GM19468 (cell line): ENCODE measurements around the gene MED31.
A peak's percentile ranks its signal among the peaks of the same experiment; 100 is the strongest.
"Not testable (repeated sequence)": the region's sequence is repeated elsewhere in the genome, so short reads cannot be mapped to it uniquely, and the experiment has no call there.

Experiments used
- ATAC-seq: cut with Tn5 transposase; IDR thresholded peaks from one replicate; pipeline ENCODE4 v1.9.1; 2021; ENCODE audit warnings: mild to moderate bottlenecking, moderate library complexity, moderate number of reproducible peaks; ENCODE audit not compliant: unreplicated experiment; ENCODE audit errors: extremely low read depth

Gene MED31

DNA sequence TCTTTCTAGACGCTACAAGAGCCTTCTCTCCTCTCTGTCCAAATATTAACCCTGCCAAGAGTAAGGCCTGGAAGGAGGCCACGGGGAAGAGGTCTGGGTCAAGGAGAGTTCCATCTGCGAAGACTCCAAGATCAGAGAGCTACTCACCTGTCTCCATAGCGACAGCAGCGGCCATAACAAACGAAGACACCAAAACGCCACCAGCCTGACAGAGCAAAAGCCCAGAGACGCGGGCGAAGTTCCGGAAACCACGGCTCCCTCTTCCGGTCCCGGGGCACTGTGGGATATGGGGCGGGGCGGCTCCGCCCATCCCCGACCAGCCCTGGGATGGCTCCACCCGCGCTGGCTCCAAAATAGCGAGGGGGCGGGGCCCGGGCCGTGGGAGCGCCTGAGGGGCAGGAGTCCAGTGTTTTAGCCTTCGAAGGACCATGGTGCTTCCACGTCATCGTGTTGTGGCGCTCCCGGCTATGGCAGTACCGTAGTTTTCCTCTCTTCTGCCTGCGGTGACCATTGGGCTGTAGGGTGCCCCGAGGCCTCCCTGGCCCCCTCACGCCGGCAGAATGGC lies at the start of gene MED31, which contains the start of gene C17orf100:
Gene MED31 (minus strand): TSS at position 252 of the 565 bp plus-strand sequence. CDS start 77 bp downstream, at position 175.
Gene C17orf100 (plus strand): TSS at position 409 of the 565 bp plus-strand sequence. CDS start 152 bp downstream, at position 561.
- ATAC-seq, result peak; percentile 78

DNA sequence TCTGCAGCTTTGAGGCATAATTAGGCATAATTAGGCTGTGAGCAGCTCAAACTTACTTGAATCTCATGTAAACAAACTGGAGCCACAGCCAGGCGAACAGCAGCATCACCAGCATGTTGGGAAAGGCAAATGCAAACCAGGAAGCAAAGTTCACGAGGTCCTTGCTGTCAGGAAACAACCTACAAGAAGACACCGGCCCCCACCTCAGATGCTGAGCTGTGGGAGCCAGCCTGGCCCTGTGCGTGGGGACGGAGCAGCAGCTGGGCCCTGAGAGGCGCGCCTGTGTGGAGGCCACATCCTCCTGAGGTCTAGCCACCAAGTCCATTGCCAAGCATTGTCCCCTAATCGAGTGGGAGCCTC lies 49.5 kb upstream of the MED31 start:
- ATAC-seq, result no peak

DNA sequence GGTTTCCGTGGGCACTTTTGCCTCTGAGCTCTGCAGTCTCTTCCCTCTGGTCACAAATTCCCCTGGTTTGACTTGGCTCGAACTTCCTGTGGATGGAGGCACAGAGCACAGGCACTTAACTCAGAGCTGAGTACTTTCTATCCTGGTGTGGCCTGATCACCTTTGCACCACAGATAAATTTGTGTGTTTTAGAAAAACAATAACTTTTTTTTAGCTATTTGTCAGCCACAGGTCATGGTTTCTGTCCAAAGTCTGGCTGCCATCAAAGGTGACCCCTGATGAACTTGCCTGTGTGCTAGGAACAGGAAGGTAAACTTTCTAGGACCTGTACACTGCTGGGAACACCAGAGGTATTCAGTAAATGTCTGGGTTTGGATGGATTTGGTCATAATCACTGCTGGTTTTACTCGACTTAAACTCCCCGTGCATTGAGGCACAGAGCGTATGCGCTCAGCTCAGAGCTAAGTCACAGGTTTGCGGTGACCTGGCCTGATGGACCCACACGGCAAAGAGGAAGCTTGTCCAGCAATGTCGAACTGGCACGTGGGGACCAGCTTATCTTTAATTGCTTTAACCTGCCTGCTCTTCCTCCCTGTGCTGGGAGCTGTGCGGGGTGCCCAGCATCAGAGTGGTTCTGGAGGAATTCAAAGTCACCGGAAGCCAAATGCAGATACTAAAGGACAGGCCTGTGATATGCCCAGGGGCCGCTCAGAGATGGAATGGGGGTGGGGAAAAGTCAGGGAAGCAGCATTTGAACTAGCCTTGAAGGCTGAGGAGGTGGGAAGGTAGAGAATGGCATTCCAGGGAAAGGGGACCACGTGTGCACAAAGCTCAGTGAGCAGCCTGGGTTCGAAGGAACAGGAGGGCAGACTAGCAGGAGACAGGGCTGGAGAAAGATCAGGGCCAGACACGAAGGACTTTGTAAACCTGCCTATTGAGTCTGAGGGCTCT lies 48.9 kb upstream of the MED31 start:
- no peak for ATAC-seq

DNA sequence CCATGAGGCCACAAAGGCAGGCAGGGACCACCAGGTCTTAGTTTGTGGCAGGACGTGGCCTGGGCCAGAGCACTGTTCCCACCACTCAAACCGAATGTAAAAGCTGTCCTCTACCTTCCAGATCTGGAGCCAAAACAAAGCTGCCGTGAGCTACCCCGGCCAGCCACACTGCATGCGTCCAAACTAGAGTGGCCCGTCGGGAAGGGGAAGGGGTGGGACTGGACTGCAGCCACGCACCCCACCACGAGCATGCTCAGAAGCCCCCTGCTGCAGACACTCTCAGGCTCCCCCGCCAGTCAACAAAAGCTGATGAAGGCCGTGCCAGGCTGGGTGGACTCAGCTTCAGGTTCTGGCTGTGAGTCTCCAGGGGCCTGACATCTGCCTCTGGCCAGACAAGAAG lies 46.6 kb upstream of the MED31 start:
- no peak for ATAC-seq

DNA sequence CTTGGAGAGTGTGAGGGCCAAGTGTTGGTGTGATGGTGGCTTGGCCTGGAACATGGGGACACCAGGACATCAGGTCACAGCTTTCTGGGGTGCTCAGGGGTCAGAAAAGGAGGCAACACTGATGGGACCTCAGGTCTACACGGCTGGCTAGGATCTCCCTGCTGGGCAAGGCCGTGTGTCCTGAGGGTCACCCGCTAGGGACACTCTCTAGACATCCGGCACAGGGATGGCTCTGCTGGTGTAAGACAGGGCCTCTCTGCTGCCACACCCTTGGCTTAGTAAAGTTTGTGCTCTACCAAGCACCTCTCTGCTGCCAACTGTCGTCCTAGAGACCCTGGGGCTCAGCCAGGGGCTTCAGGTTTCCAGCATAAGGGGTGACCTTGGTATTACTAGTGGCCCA lies 45.5 kb upstream of the MED31 start:
- no peak for ATAC-seq

DNA sequence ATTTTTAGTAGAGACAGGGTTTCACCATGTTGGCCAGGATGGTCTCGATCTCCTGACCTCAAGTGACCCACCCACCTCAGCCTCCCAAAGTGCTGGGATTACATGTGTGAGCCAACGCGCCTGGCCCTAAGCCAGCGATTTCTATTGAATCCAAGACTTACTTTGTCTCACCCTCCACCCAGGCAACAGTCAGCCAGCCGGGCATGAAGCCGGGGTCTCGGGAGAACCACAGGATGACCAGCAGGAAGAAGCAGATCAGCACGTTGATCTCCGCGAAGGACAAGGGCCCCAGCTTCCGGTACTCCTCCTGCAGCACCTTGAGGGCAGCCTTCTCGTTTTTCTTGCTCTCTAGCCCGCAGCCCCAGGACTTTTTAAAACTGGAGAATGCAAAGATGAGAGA lies 44.2 kb upstream of the MED31 start:
- no peak for ATAC-seq

DNA sequence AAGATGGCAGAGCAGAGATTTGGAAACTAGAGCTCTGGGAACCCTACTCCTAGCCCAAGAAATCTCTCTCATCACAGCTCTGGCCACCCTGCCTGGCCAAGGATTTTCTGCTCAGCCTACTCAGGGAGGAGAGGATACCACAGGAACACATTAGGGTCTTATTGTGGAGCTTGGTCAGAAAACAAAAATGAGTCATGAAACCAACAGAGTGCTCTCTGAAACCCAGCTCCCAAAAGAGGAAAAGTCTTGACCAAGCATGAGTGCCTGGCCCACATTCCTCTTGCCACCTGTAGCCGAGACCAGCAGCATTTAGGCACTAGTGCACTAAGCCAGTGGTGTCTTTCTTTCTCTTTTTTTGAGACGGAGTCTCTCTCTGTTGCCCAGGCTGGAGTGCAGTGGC lies 43.6 kb upstream of the MED31 start:
- no peak for ATAC-seq

DNA sequence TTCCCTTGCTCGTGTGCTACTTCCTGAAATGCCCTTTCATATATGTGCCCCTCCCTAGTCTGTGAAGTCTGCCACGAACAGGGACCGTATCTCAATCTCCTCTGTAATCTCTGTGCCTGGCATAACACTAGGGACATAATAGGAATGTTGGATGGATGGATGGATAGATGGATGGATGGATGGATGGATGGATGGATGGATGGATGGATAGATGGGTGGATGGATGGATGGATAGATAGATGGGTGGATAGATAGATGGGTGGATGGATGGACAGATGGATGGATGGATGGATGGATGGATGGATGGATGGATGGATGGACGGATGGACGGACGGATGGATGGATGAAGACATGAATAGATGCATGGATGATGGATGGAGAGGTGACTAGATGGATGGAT lies 40.6 kb upstream of the MED31 start:
- not testable (repeated sequence) for ATAC-seq

DNA sequence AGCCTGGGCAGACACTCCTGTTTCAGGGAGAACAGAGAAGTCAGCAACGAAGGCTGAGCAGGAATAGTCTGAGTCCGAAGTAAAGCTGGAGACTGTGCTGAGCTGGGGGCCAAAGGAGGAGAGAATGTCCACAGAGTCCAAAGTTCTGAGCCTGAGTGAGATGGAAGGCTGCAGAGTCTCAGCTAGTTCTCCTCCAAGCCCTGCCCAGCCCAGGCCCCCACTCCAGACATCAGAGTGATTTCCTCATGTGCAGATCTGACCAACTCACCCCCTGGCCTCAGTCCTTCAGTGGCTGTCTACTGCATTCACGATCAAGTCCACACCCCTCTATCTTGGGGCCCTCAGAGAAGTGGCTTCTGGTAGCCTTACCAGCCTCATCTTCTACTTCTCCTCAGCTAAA lies 40.1 kb upstream of the MED31 start:
- no peak for ATAC-seq

DNA sequence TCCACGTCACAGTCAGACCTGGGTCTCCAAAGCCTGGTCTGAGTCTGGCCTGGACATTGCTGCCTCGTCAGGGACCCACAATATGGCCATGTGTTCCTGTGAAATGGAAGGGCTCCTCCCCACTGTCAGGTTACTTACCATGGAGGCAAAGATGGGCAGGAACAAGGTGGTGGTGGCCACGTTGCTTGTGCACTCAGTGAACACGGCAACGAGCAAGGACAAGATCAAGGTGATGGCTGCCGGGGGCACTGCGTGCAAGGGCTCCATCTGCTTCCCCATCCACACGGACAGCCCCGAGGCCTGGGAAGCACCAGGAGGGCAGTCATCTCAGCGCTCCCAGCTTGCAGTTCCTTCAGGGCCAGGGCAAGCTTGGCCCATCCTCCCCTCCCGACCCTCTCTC lies 39.2 kb upstream of the MED31 start:
- no peak for ATAC-seq

DNA sequence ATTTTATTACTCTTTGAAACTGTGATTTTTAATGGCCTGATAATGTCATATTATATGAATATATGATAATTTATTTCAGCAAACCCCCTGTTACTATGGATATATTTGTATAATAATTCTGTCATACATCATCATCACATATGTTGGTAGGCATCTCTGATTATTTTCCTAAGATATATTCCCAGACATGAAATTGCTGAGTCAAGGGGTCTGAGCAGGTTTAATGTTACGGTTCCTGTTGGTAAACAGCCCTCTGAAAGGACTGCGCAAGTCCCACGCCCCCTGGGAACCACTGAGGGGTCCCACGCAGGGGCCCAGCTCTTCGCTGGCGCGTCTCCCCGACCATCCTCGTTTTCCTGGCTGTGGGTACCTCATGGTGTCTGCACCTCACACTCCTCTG lies 37.5 kb upstream of the MED31 start:
- no peak for ATAC-seq

DNA sequence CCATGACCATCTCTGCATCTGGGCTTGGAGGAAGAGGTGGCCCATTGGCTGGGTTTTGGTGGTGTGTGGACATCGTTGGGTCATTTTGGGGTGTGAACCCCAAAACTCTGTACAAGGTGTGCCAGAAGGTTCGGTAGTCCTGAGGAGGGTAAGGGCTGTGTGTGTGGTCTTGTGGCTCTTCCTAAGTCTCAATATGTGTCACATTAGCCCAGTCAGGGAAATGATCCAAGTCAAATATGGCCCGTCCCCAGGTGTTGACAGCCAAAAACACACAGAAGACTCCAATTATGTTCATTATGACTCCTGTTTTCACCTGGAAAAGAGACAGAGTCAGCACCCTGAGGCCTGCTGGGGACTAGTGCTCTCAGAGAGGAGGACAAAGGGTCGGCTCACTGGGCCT lies 34.6 kb upstream of the MED31 start:
- ATAC-seq, result no peak

DNA sequence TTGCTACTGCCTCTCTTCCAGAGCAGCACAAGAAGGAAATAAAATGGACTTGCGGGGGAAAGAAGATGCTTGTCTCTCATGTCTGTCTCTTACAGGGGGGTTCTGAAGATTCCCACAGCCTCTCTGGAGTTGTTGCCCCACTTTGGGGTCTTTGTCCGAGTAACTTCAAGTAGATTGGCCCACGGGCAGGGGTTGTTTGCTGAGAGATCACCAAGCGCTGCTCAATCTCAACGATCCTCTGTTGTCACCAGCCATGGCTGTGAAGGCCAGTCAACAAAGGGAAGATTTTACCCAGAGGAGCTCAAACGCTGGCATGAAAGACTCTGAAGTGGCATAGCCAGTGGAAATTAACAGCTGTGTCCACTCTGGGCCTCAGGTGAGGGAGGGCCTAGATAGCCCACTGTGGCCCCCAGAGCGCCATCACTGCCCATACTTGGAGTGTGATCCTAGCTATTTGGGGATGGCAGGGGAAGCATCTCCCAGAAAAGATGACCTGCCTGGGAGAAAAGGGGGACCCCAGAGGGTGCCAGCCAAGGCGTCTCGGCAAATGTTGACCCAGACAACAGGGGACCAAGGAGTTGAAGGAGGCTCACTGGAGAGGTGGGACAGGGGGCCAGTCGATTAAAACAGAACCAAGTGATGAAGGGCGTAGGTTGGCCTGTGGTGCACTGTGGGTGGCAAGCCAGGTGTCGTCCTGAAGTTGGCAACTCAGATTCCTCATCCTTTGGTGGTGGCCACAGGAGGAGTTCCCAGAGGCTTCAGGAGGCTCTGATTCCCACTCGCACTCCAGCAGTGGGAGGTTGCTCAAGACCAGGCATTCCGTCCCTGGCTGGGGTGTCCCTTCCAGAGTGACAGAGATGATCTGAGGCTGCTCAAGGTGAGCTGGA lies 33.7 kb upstream of the MED31 start:
- ATAC-seq, result no peak

DNA sequence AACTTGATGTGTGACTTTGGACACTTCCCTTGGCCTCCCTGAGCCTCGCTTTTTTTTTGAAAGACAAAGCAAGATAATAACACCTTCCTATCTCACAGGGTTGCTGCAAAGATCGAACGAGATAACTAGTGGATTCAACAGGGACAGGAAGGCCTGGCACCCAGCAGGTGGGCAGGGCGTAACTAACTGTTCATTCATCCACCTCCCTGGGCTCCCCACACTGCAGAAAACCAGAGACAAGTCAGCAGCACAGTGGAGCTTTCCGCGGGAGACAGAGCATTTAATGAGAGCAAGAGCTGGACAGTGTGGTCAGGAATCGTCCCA lies 33.0 kb upstream of the MED31 start:
- no peak for ATAC-seq

DNA sequence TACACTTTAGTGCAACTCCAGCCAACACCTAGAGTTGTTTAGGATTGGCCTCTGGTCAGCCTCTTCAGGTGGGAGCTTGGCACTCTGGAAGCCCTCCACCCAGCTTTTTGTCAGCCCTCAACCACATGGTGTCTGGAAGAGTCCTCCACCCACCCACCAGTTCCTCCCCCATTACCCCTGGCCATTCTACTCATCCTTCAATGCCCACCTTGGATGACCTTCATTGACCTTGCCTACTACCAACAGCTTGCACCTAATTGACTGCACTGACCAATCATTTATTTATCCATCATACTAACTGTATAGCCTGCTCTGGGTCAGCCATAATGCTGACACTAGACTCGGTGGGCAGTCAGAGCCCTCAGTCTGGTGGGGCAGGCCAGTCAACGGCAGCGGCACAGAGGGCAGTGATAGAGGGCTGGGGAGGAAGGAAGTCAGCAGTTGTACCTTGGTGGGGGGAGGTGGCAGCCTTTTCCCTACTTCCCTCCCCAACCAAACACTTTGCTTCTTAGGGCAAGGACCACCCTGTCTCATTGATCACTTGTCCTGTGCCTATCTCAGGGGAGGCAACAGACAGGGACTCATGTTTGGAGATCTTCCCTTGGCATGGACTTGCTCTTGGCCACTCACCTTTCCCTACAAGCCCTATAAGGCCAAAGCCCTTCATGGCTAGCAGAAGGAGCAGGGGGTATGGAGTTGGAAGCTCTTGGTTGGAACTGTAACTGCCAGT lies 32.5 kb upstream of the MED31 start:
- no peak for ATAC-seq

DNA sequence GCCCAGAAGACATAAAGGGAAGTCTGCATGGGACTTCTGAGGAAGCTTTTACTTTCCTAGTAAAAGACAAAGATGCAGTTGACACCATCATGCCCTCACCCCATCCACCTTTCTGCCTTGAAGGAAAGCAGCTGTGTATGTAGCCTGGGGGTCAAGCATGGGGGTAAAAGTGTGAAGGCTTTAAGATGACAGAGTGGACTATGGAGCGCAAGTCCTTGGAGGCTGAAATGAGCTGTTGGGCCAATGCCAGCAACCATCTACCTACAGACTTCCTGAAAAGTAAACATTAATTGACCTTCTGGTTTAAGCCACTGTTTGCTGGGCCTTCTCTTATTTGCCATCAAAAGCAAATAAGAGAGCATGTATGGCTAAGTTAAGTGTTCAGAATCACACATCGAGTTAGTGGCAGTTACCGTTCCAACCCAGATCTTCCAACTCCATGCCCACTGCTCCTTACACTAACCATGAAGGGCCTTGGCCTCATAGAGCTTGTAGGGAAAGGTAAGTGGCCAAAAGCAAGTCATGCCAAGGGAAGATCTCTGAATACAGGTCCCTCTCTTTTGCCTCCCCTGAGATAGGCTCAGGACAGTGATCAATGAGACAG lies 31.8 kb upstream of the MED31 start:
- no peak for ATAC-seq

DNA sequence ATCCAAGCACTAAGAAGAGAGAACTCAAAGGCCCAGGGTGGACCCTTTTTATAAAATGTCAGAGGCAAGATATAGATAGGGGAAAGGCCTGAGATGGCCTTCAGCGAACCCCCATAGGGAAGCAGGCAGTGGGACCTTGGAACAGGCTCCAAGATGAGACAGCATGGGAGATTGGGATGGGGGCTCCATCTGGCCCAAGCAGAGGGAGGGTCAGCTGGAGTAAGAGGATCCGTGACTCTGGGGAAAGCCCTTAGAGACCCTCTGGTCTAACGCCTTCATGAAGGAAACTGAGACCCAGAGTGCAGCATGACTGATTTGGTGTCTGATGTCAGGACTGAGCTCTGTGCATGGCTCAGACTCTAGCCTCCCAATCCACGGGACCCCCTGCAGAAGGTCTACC lies 30.9 kb upstream of the MED31 start:
- ATAC-seq, result no peak

DNA sequence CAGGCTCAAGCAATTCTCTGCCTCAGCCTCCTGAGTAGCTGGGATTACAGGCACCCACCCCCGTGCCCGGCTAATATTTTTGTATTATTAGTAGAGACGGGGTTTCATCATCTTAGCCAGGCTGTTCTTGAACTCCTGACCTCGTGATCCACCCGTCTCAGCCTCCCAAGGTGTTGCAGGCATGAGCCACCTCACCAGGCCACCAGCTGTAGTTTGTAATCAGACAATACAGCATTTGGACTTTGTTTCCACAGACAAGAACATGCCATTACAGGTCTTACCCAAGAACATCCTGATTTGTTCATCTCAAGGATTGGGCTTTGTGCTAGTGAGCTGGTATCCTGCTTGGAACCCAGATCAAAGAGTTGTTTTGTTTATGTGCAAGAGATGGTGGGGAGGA lies 30.3 kb upstream of the MED31 start:
- no peak for ATAC-seq

DNA sequence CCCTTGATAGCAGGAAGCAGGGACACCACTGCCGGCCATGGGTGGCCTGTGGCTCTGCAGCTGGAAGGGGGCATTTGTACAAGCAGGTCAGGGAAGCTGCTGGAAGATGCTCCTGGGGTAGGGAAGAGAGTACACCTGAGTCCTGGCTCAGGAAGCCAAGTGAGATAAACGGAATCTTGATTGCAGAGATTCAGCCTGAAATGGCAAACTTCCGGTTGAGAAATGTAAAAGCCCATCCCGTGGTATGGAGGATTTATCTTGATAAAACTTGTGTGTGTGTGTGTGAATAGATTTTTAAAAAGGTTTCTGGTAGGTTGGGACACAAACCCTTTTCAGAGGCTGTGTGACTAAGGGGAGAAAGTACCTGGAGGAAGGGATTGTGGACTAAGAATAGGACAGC lies 29.8 kb upstream of the MED31 start:
- no peak for ATAC-seq

DNA sequence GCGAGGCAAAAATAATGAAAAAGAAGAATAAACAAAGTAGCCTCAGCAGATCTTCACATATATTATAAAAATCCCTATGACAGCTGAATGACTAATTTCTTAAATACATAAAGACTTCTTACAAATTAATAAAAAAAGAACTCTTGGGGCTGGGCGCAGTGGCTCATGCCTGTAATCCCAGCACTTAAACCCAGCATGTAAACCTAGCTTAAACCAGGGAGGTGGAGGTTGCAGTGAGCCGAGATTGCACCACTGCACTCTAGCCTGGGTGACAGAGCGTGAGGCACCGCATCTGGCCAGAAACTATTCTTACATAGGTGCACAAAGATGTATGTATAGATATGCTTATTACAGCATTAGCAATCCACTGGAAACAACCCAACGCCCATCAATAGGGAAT lies 27.8 kb upstream of the MED31 start:
- ATAC-seq, result no peak
